HG03520 (cell line): ENCODE measurements around the gene MAP4K2.

ENCODE experiments used
- ATAC-seq: cut with Tn5 transposase; IDR thresholded peaks from one replicate; pipeline ENCODE4 v1.9.1; 2021; ENCODE audit warnings: mild to moderate bottlenecking, moderate library complexity; ENCODE audit not compliant: unreplicated experiment

The MAP4K2 gene

DNA sequence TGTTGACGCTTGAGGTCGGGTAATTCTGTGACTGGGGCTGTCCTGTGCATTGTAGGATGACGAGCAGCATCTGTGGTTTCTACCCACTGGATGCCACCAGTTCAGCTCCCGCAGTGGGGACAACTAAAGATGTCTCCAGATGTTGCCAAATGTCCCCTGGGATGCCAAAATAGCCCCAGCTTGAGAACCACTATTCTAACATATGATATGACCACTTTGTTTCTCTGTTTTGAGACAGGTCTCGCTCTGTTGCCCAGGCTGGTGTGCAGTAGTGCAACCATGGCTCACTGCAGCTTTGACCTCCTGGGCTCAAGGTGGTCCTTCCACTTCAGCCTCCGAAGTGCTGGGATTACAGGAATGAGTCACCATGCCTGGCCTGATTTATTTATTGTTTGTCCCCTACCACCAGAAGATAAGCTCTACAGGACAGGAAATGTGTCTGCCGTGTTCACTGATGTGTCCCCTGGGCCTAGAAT is 11.7 kb upstream of the MAP4K2 start:
- ATAC-seq: no peak

DNA sequence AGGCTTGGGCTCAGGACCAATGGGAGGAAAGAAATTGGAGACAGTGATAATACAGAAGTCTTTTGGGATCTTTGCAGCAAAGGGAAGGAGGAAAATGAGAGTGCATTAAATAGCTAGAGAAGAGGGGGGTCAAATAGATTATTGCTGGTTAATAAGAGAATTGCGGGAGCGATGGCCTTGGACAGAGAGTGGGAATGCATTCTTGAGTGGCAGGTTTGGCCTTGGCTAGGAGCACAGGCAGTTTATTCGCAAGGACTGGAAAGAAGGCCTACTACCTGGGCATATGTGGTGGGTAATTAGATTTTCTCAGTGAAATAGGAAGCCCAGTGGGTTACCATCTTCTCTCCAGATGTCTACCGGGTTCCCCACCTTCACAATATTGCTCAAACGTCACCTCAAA is 10.8 kb upstream of the MAP4K2 start:
- no peak for ATAC-seq

DNA sequence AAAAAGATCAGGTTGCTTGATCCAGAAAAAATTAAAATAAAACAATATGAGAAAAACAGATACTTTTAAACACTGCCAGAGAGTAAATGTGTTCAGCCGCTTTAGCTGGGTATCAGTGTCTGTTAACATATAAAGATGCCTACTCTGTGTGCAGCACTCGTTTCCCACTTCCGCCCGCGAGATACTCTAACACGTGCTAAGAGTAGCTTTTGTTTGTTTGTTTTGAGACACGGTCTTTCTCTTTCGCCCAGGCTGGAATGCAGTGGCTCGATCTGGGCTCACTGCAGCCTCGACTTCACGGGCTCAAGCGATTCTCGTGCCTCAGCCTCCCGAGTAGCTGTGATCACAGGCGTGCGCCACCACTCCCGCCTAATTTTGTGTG is 7.9 kb upstream of the MAP4K2 start:
- ATAC-seq: no peak

DNA sequence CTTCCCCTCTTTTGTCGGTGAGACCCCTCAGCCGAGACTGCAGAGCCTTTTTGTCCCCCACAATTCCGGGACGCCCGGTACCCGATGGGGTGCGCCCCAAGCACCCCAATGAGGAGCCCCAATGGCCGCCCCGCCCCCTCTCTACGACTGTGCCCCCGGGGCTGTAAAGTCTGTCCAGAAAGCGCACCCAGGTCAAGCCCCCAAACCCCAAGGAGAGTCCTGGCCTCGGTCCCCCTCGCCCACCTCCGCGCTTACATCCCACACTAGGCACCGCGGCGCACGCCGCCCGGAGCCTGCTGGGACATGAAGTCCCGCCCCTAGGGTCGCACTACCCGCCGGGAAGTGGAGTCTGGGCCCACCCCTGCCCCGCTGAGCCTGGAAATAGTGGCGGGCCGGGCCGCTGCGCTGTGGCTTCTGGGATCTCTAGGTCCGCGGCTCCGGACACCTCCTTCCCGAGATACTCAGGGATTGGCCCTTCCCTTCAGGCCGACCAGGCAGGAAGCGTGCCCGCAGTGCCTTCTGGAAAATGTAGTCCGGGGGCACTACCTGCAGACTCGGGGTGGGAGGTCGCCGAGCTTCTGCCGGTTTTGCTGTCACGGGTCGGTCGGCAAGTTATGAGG is 7.4 kb upstream of the MAP4K2 start, which contains the start of gene MEN1:
Gene MEN1, minus strand, starts transcription at position 281 of the 620 bp plus-strand sequence. CDS start 442 bp downstream, outside the sequence.
- peak; percentile 61 for ATAC-seq

DNA sequence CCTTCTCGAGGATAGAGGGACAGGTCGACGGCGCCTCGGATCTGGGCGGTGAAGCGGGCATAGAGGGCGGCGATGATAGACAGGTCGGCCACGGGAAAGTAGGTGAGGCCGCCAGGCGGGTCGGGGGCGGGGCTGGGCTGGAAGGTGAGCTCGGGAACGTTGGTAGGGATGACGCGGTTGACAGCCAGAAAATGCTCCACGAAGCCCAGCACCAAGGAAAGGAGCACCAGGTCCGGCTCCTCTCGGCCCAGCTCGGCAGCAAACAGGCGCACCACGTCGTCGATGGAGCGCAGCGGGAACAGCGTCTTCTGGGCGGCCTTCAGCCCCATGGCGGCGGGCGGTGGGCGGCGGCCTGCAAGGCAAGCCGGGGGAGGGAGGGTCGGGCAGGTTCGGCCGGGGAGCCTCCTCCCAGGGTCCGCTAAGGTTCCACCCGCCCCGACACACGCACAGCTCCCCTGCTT is 6.8 kb upstream of the MAP4K2 start:
- ATAC-seq: no peak

DNA sequence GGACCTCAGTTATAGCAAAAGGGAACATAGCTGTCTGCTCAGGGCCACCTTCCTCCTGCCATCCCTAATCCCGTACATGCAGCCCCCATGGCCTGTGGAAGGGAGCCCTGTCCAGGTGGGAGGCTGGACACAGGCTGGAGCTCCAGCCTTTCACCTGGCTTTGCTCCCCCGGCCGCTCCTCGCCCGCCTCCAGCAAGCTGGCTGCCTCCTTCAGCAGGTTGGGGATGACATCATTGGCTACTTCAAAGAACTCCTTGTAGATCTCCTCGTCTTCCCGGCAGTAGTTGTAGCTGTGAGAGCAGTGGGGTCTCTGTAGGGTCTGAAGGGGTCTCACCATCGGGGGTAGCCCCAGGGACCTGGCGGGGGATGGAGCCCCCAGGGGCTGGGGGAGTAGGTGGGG is 2.5 kb upstream of the MAP4K2 start:
- no peak for ATAC-seq

DNA sequence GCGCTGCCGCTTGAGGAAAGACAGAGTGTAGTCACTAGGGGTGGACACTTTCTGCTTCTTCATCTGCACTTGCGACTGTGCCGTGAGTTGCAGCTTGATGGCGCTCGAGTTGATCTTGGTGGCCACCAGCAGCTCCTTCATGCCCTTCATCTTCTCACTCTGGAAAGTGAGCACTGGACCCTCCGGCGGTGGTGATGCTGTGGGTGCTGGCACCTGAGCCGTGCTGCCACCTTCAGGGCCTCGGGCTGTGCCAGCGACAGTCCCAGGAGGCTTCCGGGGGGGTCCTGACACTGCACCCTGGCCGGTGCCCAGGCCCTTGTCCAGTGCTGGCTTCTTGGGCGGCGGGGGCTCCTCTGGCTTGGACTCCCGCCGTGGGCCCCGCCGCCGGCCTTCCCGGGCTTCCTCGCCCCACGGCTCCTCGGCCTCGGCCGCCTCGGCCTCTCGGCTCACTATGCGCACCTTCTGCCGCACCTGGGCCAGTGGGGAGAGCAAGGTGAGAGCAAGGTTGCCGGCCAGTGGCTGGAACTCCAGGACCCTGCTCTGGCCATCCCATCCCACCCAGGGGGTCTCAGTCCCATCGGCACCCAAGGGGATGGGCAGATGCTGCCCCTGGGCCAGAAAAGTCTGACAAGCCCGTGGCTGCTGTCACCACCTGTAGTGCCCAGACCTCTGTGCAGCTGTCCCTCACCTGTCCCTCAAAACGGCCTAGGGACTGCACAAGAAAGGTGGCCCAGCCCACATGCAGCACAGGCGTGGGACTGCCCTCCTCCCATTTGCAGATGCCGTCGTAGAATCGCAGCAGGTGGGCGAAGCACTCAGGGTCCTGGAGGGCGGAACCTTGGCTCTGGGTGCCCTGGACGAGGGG is 1.6 kb upstream of the MAP4K2 start:
- ATAC-seq: no peak

DNA sequence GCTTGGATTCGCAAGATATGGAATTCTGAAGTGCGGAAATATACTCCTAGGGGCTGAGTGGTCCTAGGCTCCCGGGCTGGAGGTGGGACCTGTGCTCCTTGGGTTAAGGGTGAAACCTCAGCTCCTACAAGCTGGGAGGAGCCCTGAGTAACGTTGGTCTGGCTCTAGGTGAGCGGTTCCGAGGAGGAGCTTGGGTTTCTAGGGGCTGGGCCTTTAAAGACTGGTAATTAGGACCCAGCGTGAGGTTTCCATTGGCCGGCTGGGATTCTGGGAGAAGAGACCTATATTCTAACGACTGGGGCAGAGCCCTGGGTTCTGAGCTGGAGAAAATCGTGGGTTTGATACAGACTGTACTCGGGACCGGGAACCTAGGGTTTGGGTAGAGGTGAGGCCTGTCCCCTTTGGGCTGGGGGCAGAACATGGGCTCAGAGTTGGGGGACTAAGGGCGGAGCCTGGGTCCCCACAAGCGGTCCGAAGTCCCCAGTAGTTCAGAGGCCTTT is 882 bp upstream of the MAP4K2 start:
- ATAC-seq: no peak

DNA sequence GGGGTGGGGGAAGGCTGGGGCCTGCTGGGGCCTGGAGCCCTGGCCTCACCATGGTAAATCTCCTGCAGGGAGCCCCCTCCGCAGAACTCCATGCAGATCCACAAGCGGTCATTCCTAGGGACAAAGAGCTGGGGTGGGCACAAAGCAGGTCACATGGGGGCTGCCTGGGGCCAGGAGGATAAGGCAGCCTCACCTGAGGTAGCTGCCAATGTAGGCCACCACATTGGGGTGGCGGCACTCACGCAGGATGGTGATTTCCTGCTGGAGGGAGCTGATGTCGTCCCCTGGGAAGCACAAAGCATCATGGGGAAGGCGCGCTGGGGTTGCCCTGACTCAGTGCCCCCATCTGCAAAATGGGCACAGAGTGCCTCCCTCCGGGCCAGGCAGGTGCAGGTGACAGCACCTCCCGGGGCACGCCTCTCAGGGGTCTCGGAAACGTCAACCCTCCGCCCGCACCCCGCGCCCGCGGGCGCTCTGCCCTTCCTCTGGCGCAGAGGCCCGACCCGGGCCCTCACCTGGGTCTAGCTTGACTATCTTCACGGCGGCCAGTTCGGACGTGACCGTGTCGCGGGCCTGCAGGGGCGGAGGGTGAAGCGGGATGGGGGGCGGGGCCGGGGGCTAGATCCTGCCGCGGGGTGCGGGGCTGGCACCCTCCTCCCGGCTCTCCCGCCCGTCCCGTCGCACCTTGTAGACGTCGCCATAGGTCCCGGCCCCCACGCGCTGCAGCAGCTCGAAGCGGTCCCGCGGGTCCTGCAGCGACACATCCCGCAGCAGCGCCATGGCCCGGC is 450 bp downstream of the MAP4K2 start:
- ATAC-seq: no peak

DNA sequence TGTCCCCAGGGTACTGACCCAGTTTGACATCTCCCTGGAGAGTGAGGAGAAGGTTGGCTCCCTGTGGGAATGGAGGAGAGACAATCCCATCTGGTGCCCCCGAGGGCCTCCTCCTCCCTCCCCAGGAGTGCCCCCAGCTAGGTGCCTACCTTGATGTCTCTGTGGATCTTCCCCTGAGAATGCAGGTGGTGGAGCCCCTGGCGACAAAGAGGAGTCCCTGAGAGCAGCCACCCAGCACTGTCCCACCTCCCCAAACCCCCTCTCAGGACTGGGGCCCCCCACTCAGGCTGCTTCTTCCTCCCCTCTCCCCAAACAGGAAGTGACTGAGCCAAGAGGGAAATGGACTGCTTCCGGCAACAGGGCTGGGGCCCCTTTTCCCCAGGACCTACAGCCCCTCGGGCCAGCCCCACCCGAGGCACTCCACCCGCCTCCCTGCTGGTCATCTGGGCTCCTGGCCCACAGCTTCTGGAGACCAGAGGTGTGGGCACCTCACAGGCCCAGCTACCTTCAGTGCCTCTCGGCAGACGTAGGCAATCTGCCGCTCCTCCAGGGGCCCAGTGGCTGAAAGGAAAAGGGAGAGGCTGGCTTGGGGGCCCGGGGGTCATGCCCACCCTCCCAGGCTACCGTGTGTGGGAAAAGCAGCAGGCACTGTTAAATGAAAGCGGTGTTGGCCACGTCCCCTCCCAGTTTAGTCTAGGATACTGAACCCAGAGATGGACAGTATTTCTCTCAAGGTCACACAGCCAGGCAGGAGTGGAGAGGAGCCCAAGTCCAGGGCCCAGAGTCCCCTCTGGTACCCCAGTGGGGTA is 1.2 kb downstream of the MAP4K2 start:
- no peak for ATAC-seq

DNA sequence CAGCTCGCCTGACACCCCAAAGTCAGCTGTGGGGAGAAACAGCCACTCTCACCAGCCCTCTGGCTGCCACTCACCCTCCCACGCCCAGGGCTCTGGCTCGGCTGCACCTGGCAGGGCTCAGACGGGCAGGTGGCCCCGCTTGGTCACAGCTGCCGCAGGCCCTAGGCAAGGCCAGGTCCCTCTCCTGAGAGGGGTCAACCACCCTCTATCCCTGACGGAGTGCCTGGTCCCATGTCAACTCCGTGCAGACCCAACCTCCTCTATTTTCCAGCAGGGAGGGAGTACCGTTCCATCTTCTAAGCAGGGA is 1.9 kb downstream of the MAP4K2 start:
- no peak for ATAC-seq

DNA sequence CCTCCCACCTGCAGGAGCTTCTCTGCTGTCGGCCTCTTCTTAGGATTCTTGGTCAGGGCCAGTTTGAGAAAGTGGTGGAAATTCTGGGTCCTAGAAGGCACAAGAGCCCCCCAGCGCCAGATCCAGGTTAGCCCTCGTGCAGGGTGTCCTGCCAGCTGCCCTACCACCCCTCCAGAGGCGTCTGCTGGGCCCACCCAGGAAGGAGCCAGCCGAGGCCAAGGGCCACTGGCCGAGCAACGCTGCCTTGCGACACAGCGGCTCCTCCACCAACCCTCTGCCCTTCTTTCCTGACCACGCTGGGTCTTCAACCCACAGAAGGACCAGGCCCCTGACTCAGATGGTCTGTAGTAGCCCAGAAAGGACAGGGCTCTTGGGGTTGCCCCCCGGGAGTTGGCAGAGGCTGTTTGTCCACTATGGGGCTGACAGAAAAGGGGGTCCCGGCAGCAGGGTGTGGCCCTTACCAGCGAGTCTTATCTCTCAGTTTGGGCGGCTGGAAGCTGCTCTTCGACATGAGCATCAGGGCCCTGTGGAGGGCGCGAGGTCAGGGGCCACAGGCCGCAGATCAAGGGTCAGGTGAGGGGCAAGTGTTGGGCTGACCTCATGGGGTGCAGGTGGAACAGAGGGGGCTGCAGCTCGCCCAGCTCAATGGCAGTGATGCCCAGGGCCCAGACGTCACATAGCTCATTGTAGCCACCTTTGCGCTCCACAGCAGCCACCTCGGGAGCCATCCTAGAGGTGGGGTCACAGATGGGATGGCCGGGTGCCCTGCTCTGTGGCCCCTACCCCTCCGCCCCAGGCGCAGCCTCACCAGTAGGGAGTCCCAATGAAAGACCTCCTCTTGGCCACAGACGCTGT is 2.5 kb downstream of the MAP4K2 start:
- no peak for ATAC-seq

DNA sequence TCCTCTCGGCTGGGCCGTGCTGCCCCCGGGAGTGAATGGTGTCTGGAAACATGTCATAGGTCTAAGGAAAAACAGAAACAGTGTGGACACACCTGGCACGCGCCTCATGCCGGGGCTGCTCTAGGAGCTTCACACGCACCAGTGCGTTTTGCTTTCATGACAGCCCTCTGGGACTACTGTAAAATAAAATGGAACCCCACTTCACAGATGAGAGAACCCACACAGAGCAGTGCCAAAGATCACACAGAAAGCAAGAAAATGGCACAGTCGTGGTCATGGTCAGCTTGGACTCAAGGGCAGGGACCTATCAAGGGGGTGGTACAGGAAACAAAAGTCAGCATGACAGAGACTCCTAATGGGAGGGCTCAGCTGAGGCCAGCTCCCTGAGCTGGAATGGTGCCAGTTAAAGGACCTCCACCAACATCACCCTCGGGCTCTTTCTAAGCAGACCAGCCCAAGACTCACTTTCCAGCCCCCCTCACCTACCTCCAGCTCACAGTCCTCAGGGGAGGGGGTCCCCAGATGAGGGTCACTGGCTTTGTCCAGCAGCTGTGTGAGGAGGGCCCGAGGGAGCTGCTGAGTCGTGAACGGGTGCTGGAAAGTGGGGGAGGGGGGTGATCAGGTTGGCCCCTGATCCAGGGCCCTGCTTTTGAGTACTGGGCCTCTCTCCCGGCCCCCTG is 3.3 kb downstream of the MAP4K2 start:
- ATAC-seq: no peak

DNA sequence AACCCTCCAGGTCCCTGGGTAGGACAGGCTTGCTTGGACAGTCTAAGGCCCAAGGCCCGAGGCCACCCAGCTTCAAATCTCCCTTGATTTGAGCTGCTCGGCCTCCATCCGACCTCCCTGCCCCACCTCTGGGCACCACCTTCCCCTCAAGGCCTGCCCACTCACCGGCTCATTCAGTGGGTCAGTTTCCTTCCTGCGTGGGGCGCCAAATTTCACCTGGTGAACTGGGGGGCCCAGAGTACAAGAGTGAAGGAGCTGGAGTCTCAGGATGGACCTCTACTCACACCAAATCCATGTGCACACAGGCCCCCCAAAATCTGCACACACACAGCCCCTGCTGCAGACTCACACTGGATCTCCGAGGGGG is 3.8 kb downstream of the MAP4K2 start:
- no peak for ATAC-seq

DNA sequence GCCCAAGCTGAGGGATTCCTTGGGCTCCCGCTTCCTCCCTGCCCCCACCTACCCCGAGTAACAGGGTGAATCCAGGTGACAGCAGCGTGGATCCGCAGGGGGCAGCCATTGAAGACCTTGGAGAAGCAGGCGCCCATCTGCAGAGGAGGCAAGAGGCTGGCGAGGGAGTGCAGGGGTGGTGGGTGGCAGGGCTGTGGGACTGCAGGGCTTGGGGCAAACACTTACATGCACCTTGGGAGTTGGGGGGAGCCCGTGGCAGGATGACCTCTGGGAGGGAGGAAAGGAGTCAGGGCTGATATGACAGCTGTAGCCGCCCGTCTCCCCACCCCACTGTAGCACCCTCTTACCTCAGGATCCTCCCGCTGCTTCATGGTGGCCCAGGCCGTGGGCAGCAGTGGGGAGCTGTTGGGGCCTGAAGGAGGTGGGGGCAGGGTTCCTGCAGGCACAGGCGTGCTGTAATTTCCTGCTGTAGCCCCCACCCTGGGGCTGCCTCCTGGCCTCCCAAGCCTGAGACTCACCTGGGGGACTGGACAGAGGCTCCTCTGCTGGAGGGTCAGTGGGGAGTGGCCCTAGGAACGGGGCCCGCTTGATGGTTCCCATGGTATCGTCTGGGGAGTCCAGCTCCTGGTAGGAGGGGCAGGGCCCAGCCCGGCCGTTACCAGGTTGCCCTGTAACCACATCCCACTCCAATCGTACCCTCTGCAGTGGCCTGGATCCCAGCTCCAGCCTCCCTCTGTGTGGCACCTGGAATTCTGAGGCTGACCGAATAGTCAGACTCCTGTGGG is 6.1 kb downstream of the MAP4K2 start:
- ATAC-seq: no peak

DNA sequence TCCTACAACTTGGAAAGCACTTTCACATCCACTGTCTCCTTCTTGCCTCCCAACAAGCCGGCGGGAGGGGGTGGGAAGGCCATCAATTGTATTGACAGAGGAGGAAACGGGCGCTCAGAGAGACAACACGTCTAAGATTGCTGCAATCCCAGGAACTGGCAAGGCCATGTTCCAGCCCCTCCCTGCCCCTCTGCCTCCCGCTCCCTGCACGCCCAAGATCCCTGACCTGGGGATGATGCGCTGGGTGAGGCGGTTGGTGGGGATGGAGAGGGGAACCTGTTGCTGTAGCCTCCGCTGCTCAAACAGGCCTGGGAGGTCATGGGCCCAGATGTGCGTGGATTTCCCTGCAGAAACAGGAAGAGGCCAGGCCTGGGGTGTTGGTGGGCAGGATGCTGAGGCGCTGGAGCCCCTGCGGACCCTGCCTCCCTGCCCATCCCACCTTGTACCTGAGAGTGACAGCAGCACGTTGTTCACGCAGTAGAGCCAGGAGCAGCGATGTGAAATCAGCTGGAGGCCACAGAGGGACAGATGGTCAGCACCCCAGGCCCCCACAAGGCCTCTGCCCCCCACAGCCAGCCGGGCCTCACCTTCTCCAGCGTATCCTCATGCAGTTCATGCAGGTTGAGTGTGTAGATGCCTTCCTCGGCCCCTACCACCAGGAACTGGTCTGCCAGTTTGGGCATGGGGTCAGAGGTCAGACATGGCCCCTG is 6.8 kb downstream of the MAP4K2 start:
- ATAC-seq: no peak

DNA sequence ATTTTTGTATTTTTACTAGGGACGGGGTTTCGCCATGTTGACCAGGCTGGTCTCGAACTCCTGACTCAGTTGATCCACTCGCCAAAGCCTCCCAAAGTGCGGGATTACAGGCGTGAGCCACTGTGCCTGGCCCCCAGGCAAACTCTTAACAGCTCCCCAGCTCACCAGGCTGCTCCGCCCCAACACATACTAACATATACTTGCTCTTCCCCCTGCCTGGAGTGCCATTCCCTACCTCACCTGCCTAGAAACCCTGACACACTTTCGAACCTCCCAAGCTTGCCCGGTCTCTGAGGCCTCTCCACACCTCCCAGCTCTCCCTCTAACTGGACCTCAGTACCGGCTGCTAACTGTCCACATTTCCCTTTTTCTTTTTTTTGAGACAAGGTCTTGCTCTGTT is 8.5 kb downstream of the MAP4K2 start:
- no peak for ATAC-seq
